ENCODE measurements around the gene DNAAF2.

Gene DNAAF2

DNA sequence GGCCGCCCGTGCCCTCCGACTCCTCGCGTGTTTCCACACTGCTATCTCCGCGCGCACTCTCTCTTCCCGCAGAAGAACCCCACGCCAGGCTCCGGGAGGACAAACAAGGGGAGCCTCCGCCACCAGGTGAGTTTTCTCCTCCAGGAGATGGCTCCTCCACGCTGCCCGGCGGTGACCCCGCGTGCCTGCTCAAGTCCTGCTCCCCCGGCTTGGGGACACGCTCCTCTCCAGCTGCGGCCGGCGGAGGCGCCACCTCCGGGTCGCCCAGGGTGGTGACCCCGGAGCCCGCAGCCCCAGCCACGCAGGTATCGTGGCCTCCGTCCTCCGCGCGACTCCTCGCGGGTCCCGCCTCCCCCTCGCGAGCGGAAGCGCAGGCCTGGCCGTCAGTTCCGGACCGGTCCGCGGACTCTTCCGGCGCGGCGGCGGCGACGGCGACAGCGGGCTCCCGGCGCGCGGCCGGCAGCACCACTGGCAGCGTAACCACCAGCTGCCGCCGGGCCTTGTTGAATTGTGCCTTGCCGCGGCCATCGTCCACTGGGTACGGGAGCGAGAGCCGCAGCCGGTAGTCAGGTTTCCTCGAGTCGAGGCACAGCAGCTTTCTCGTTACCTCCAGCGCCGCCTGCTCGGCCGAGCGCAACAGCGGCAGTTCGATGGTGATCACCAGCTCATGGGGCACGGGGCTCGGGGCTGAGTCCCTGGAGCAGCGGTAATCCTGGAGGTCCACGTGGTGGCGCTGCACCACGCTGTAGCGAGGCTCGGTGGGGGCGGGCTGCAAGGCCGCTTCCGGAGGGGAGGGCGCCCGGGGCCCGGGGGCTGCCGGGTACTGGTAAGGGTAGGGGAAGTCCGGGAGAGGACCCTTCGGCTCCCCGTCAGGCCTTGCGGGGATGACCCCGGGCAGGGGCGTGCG, 1.2 kb downstream of the DNAAF2 start (continued):
- TF ChIP-seq, protein P1, sequence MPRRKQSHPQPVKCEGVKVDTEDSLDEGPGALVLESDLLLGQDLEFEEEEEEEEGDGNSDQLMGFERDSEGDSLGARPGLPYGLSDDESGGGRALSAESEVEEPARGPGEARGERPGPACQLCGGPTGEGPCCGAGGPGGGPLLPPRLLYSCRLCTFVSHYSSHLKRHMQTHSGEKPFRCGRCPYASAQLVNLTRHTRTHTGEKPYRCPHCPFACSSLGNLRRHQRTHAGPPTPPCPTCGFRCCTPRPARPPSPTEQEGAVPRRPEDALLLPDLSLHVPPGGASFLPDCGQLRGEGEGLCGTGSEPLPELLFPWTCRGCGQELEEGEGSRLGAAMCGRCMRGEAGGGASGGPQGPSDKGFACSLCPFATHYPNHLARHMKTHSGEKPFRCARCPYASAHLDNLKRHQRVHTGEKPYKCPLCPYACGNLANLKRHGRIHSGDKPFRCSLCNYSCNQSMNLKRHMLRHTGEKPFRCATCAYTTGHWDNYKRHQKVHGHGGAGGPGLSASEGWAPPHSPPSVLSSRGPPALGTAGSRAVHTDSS (tag by site-specific recombination; IDR thresholded peaks at IDR 0.05) = no peak
- TF ChIP-seq ZNF335 (tag by site-specific recombination; conservative IDR thresholded peaks at IDR 0.05) = peak; percentile 49
- TF ChIP-seq, protein P2, sequence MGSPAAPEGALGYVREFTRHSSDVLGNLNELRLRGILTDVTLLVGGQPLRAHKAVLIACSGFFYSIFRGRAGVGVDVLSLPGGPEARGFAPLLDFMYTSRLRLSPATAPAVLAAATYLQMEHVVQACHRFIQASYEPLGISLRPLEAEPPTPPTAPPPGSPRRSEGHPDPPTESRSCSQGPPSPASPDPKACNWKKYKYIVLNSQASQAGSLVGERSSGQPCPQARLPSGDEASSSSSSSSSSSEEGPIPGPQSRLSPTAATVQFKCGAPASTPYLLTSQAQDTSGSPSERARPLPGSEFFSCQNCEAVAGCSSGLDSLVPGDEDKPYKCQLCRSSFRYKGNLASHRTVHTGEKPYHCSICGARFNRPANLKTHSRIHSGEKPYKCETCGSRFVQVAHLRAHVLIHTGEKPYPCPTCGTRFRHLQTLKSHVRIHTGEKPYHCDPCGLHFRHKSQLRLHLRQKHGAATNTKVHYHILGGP (tag by site-specific recombination; IDR thresholded peaks at IDR 0.05) = no peak
- peak; percentile 41 for TF ChIP-seq GLIS1 (tag by site-specific recombination; IDR thresholded peaks at IDR 0.05)
- peak; percentile 72; the same call in 1 of the 2 replicates for TF ChIP-seq MZF1 (tag by site-specific recombination; IDR thresholded peaks at IDR 0.05; ENCODE audit: borderline replicate concordance)
- no peak for TF ChIP-seq ZNF114 (tag by site-specific recombination; IDR thresholded peaks at IDR 0.05)
- TF ChIP-seq ZNF248 (tag by site-specific recombination; IDR thresholded peaks at IDR 0.05) = no peak
- no peak for TF ChIP-seq ZNF140 (tag by site-specific recombination; IDR thresholded peaks at IDR 0.05)
- TF ChIP-seq ZNF223 (tag by site-specific recombination; IDR thresholded peaks at IDR 0.05) = no peak
- TF ChIP-seq TRIM28 (IDR thresholded peaks at IDR 0.05; ENCODE audit: borderline replicate concordance, low read length) = no peak
- no peak for TF ChIP-seq ZNF785 (tag by site-specific recombination; IDR thresholded peaks at IDR 0.05)
- TF ChIP-seq, protein P3, sequence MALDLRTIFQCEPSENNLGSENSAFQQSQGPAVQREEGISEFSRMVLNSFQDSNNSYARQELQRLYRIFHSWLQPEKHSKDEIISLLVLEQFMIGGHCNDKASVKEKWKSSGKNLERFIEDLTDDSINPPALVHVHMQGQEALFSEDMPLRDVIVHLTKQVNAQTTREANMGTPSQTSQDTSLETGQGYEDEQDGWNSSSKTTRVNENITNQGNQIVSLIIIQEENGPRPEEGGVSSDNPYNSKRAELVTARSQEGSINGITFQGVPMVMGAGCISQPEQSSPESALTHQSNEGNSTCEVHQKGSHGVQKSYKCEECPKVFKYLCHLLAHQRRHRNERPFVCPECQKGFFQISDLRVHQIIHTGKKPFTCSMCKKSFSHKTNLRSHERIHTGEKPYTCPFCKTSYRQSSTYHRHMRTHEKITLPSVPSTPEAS (tag by site-specific recombination; IDR thresholded peaks at IDR 0.05) = no peak
- TF ChIP-seq KLF10 (tag by site-specific recombination; IDR thresholded peaks at IDR 0.05) = peak; percentile 54; the same call in 1 of the 2 replicates
- no peak for TF ChIP-seq KLF1 (tag by site-specific recombination; IDR thresholded peaks at IDR 0.05)
- TF ChIP-seq ZNF274 (IDR thresholded peaks at IDR 0.05; ENCODE audit: low read length) = no peak
- no peak for TF ChIP-seq ZNF274 (tag by site-specific recombination; IDR thresholded peaks at IDR 0.05; ENCODE audit: borderline replicate concordance)
- peak; percentile 8; the same call in 1 of the 2 replicates for TF ChIP-seq OVOL3 (tag by site-specific recombination; IDR thresholded peaks at IDR 0.05)
- no peak for TF ChIP-seq ZNF558 (tag by site-specific recombination; IDR thresholded peaks at IDR 0.05)
- no peak for TF ChIP-seq ZNF571 (tag by site-specific recombination; IDR thresholded peaks at IDR 0.05)
- peak; percentile 94 for TF ChIP-seq ZEB2 (tag by site-specific recombination; IDR thresholded peaks at IDR 0.05)
- TF ChIP-seq, protein P4, sequence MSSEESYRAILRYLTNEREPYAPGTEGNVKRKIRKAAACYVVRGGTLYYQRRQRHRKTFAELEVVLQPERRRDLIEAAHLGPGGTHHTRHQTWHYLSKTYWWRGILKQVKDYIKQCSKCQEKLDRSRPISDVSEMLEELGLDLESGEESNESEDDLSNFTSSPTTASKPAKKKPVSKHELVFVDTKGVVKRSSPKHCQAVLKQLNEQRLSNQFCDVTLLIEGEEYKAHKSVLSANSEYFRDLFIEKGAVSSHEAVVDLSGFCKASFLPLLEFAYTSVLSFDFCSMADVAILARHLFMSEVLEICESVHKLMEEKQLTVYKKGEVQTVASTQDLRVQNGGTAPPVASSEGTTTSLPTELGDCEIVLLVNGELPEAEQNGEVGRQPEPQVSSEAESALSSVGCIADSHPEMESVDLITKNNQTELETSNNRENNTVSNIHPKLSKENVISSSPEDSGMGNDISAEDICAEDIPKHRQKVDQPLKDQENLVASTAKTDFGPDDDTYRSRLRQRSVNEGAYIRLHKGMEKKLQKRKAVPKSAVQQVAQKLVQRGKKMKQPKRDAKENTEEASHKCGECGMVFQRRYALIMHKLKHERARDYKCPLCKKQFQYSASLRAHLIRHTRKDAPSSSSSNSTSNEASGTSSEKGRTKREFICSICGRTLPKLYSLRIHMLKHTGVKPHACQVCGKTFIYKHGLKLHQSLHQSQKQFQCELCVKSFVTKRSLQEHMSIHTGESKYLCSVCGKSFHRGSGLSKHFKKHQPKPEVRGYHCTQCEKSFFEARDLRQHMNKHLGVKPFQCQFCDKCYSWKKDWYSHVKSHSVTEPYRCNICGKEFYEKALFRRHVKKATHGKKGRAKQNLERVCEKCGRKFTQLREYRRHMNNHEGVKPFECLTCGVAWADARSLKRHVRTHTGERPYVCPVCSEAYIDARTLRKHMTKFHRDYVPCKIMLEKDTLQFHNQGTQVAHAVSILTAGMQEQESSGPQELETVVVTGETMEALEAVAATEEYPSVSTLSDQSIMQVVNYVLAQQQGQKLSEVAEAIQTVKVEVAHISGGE (tag by site-specific recombination; conservative IDR thresholded peaks at IDR 0.05; ENCODE audit: low read depth) = peak; percentile 87
- TF ChIP-seq ZNF302 (tag by site-specific recombination; IDR thresholded peaks at IDR 0.05; ENCODE audit: low read depth) = no peak
- no peak for TF ChIP-seq ZNF211 (tag by site-specific recombination; IDR thresholded peaks at IDR 0.05; ENCODE audit: low read depth)
- TF ChIP-seq, protein P5, sequence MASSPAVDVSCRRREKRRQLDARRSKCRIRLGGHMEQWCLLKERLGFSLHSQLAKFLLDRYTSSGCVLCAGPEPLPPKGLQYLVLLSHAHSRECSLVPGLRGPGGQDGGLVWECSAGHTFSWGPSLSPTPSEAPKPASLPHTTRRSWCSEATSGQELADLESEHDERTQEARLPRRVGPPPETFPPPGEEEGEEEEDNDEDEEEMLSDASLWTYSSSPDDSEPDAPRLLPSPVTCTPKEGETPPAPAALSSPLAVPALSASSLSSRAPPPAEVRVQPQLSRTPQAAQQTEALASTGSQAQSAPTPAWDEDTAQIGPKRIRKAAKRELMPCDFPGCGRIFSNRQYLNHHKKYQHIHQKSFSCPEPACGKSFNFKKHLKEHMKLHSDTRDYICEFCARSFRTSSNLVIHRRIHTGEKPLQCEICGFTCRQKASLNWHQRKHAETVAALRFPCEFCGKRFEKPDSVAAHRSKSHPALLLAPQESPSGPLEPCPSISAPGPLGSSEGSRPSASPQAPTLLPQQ (tag by site-specific recombination; IDR thresholded peaks at IDR 0.05) = peak; percentile 67; the same call in 1 of the 2 replicates
- TF ChIP-seq, protein P6, sequence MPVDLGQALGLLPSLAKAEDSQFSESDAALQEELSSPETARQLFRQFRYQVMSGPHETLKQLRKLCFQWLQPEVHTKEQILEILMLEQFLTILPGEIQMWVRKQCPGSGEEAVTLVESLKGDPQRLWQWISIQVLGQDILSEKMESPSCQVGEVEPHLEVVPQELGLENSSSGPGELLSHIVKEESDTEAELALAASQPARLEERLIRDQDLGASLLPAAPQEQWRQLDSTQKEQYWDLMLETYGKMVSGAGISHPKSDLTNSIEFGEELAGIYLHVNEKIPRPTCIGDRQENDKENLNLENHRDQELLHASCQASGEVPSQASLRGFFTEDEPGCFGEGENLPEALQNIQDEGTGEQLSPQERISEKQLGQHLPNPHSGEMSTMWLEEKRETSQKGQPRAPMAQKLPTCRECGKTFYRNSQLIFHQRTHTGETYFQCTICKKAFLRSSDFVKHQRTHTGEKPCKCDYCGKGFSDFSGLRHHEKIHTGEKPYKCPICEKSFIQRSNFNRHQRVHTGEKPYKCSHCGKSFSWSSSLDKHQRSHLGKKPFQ (tag by site-specific recombination; IDR thresholded peaks at IDR 0.05) = no peak
- no peak for TF ChIP-seq ZNF48 (tag by site-specific recombination; IDR thresholded peaks at IDR 0.05)
- TF ChIP-seq, protein P7, sequence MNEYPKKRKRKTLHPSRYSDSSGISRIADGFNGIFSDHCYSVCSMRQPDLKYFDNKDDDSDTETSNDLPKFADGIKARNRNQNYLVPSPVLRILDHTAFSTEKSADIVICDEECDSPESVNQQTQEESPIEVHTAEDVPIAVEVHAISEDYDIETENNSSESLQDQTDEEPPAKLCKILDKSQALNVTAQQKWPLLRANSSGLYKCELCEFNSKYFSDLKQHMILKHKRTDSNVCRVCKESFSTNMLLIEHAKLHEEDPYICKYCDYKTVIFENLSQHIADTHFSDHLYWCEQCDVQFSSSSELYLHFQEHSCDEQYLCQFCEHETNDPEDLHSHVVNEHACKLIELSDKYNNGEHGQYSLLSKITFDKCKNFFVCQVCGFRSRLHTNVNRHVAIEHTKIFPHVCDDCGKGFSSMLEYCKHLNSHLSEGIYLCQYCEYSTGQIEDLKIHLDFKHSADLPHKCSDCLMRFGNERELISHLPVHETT (tag by site-specific recombination; IDR thresholded peaks at IDR 0.05) = peak; percentile 53; the same call in 1 of the 2 replicates
- TF ChIP-seq ZNF133 (tag by site-specific recombination; IDR thresholded peaks at IDR 0.05) = no peak
